IPS-18a (cell line): Measurements from ENCODE around the gene PYCR2.
"Not testable (repeated sequence)": the region's sequence is repeated elsewhere in the genome, so short reads cannot be mapped to it uniquely, and the experiment has no call there.

ENCODE experiments used
- H3K27ac ChIP-seq: one replicate; pipeline ENCODE4 v1.5.1; 2013; ENCODE audit warnings: low read length
- H3K27me3 ChIP-seq: one replicate; pipeline ENCODE4 v1.6.1; 2013; ENCODE audit warnings: mild to moderate bottlenecking, low read length; ENCODE audit not compliant: control insufficient read depth, insufficient read depth
- H3K36me3 ChIP-seq: one replicate; pipeline ENCODE4 v1.6.1; 2013; ENCODE audit warnings: low read depth, low read length; ENCODE audit not compliant: control insufficient read depth
- H3K4me1 ChIP-seq: one replicate; pipeline ENCODE4 v1.6.1; 2013; ENCODE audit warnings: low read depth, low read length; ENCODE audit not compliant: control insufficient read depth
- H3K4me3 ChIP-seq: one replicate; pipeline ENCODE4 v1.5.1; 2013; ENCODE audit warnings: low read length
- H3K9ac ChIP-seq: one replicate; pipeline ENCODE4 v1.6.1; 2013; ENCODE audit warnings: mild to moderate bottlenecking, low read length, moderate library complexity
- H3K9me3 ChIP-seq: one replicate; pipeline ENCODE4 v1.6.1; 2013; ENCODE audit warnings: low read depth, low read length; ENCODE audit not compliant: control insufficient read depth

Gene PYCR2

GRCh38 chr1:225923692-225924555 is at the start of gene PYCR2:
TSS of gene PYCR2 (minus strand) at chr1:225924250. CDS start at chr1:225924110, 140 bp downstream.
- no peaks in the 10 kb centered on the region for H3K4me1 ChIP-seq
- no peaks in the 10 kb centered on the region for H3K27me3 ChIP-seq
- H3K9ac ChIP-seq: peak within 1 kb of the TSS; percentile 88
- H3K4me3 ChIP-seq: peak within 1 kb of the TSS; percentile 94
- H3K27ac ChIP-seq: peak within 1 kb of the TSS; percentile 43
- H3K9me3 ChIP-seq: no peaks in the 10 kb centered on the region
- H3K36me3 ChIP-seq: peaks cover 27% of the 10 kb centered on the region

GRCh38 chr1:225973158-225973557 is 49.1 kb upstream of the PYCR2 start:
- Histone ChIP-seq H3K9me3 (no peaks in the 10 kb centered on the region), H3K27ac (no peak overlapping the region)

GRCh38 chr1:225972344-225973152 is 48.5 kb upstream of the PYCR2 start:
- H3K27me3 ChIP-seq: no peaks in the 10 kb centered on the region
- no peaks in the 10 kb centered on the region for H3K4me1 ChIP-seq
- no peaks in the 10 kb centered on the region for H3K36me3 ChIP-seq
- no peak overlapping the region for H3K9ac ChIP-seq
- H3K9me3 ChIP-seq: no peaks in the 10 kb centered on the region
- no peak overlapping the region for H3K4me3 ChIP-seq
- H3K27ac ChIP-seq: no peak overlapping the region

More at GRCh38 chr1:225973158-225973557, 49.1 kb upstream of the PYCR2 start:
- Histone ChIP-seq H3K9ac (no peak overlapping the region), H3K27me3 (no peaks in the 10 kb centered on the region), H3K36me3 (no peaks in the 10 kb centered on the region), H3K4me3 (no peak overlapping the region), H3K4me1 (no peaks in the 10 kb centered on the region)

GRCh38 chr1:225970592-225971157 is 46.6 kb upstream of the PYCR2 start:
- not testable (repeated sequence) for H3K4me1 ChIP-seq, H3K4me3 ChIP-seq, H3K9me3 ChIP-seq, H3K9ac ChIP-seq, H3K27ac ChIP-seq, H3K27me3 ChIP-seq, H3K36me3 ChIP-seq

GRCh38 chr1:225969751-225970150 is 45.7 kb upstream of the PYCR2 start:
- H3K27ac ChIP-seq, H3K9me3 ChIP-seq, H3K4me3 ChIP-seq, H3K27me3 ChIP-seq, H3K4me1 ChIP-seq, H3K9ac ChIP-seq, H3K36me3 ChIP-seq: not testable (repeated sequence)

GRCh38 chr1:225965231-225965630 is 41.2 kb upstream of the PYCR2 start:
- Histone ChIP-seq H3K4me3 (no peak overlapping the region), H3K4me1 (no peaks in the 10 kb centered on the region), H3K9ac (no peak overlapping the region), H3K36me3 (no peaks in the 10 kb centered on the region), H3K27me3 (no peaks in the 10 kb centered on the region), H3K27ac (no peak overlapping the region), H3K9me3 (no peaks in the 10 kb centered on the region)

GRCh38 chr1:225963735-225964530 is 39.9 kb upstream of the PYCR2 start:
- Histone ChIP-seq H3K27ac (no peak overlapping the region), H3K4me1 (no peaks in the 10 kb centered on the region), H3K4me3 (no peak overlapping the region), H3K36me3 (no peaks in the 10 kb centered on the region), H3K9ac (no peak overlapping the region), H3K9me3 (no peaks in the 10 kb centered on the region), H3K27me3 (no peaks in the 10 kb centered on the region)

GRCh38 chr1:225962440-225962975 is 38.5 kb upstream of the PYCR2 start:
- H3K27me3 ChIP-seq: no peaks in the 10 kb centered on the region
- no peaks in the 10 kb centered on the region for H3K36me3 ChIP-seq
- H3K9me3 ChIP-seq: no peaks in the 10 kb centered on the region
- no peak overlapping the region for H3K27ac ChIP-seq
- H3K4me1 ChIP-seq: no peaks in the 10 kb centered on the region
- no peak overlapping the region for H3K9ac ChIP-seq
- no peak overlapping the region for H3K4me3 ChIP-seq

GRCh38 chr1:225961659-225962439 is 37.8 kb upstream of the PYCR2 start:
- Histone ChIP-seq H3K27ac (no peak overlapping the region), H3K9ac (no peak overlapping the region), H3K27me3 (no peaks in the 10 kb centered on the region), H3K36me3 (no peaks in the 10 kb centered on the region), H3K4me3 (no peak overlapping the region), H3K4me1 (no peaks in the 10 kb centered on the region), H3K9me3 (no peaks in the 10 kb centered on the region)

GRCh38 chr1:225958041-225958440 is 34.0 kb upstream of the PYCR2 start:
- Histone ChIP-seq H3K27ac (no peak overlapping the region), H3K4me3 (no peak overlapping the region), H3K27me3 (no peaks in the 10 kb centered on the region), H3K4me1 (no peaks in the 10 kb centered on the region), H3K36me3 (no peaks in the 10 kb centered on the region), H3K9me3 (no peaks in the 10 kb centered on the region), H3K9ac (no peak overlapping the region)
